ENCODE results near the gene RNF141. TPM values are rescaled to one million over a fixed set of nuclear protein-coding genes. Genes with fewer than 3 reads are reported as not detected.
A peak's percentile ranks its signal among the peaks of the same experiment; 100 is the strongest.

The RNF141 gene
- total and polyA plus RNA-seq, 2 of the 13 experiments (the other 11 are each of a cell fraction or from before 2014, with no cell fraction given), result 9.3 to 22.4 TPM

DNA sequence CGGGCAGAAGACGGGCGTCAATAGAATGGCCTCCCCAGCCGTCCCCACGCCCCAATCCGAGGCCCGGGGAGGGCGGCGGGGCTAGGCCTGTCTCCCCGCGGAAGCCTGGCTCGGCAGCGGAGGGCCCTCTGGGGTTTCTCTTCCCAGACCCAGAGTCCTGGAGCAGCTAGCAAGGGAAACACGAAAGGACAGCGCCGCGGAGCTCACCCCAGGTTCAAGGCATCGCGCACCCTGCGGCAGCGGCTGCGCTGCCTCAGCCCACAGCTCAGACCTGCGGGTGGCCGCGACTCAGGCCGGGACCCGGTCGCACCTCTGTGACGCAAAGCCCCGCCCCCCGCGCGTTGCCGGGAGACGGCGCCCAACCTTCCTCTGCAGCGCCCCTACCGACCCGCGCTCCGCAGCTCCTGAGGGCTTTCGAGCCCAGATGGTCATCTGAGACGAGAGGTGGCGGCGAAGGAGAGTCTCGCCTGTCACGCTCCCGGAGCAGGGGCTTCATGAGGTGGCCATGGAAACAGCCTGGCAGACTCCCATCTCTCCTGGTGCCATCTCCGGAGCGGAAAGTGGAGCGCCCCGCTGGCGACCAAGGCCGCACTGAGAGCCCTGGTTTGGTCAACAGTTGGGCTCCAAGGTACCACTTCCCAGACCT is at the start of gene RNF141 (continued):
- TF ChIP-seq ZNF720 (CRISPR knock-in tag; IDR thresholded peaks at IDR 0.05) (no peak), MXD4 (CRISPR knock-in tag; IDR thresholded peaks at IDR 0.05) (peak; percentile 80), SNRNP70 (IDR thresholded peaks at IDR 0.05; ENCODE audit: low read depth, low read length) (no peak), ZNF33B (CRISPR knock-in tag; IDR thresholded peaks at IDR 0.05) (0 out of 2 replicates have a peak, but pooled peaks have one; percentile 31)
- TF ChIP-seq, protein P1, sequence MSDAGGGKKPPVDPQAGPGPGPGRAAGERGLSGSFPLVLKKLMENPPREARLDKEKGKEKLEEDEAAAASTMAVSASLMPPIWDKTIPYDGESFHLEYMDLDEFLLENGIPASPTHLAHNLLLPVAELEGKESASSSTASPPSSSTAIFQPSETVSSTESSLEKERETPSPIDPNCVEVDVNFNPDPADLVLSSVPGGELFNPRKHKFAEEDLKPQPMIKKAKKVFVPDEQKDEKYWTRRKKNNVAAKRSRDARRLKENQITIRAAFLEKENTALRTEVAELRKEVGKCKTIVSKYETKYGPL (CRISPR knock-in tag; IDR thresholded peaks at IDR 0.05), result no peak
- TF ChIP-seq, protein P2, sequence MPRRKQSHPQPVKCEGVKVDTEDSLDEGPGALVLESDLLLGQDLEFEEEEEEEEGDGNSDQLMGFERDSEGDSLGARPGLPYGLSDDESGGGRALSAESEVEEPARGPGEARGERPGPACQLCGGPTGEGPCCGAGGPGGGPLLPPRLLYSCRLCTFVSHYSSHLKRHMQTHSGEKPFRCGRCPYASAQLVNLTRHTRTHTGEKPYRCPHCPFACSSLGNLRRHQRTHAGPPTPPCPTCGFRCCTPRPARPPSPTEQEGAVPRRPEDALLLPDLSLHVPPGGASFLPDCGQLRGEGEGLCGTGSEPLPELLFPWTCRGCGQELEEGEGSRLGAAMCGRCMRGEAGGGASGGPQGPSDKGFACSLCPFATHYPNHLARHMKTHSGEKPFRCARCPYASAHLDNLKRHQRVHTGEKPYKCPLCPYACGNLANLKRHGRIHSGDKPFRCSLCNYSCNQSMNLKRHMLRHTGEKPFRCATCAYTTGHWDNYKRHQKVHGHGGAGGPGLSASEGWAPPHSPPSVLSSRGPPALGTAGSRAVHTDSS (CRISPR knock-in tag; conservative IDR thresholded peaks at IDR 0.05), result no peak
- TF ChIP-seq, protein P3, sequence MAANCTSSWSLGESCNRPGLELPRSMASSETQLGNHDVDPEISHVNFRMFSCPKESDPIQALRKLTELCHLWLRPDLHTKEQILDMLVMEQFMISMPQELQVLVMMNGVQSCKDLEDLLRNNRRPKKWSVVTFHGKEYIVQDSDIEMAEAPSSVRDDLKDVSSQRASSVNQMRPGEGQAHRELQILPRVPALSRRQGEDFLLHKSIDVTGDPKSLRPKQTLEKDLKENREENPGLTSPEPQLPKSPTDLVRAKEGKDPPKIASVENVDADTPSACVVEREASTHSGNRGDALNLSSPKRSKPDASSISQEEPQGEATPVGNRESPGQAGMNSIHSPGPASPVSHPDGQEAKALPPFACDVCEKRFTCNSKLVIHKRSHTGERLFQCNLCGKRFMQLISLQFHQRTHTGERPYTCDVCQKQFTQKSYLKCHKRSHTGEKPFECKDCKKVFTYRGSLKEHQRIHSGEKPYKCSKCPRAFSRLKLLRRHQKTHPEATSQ (CRISPR knock-in tag; IDR thresholded peaks at IDR 0.05; ENCODE audit: borderline replicate concordance), result no peak
- TF ChIP-seq, protein P4, sequence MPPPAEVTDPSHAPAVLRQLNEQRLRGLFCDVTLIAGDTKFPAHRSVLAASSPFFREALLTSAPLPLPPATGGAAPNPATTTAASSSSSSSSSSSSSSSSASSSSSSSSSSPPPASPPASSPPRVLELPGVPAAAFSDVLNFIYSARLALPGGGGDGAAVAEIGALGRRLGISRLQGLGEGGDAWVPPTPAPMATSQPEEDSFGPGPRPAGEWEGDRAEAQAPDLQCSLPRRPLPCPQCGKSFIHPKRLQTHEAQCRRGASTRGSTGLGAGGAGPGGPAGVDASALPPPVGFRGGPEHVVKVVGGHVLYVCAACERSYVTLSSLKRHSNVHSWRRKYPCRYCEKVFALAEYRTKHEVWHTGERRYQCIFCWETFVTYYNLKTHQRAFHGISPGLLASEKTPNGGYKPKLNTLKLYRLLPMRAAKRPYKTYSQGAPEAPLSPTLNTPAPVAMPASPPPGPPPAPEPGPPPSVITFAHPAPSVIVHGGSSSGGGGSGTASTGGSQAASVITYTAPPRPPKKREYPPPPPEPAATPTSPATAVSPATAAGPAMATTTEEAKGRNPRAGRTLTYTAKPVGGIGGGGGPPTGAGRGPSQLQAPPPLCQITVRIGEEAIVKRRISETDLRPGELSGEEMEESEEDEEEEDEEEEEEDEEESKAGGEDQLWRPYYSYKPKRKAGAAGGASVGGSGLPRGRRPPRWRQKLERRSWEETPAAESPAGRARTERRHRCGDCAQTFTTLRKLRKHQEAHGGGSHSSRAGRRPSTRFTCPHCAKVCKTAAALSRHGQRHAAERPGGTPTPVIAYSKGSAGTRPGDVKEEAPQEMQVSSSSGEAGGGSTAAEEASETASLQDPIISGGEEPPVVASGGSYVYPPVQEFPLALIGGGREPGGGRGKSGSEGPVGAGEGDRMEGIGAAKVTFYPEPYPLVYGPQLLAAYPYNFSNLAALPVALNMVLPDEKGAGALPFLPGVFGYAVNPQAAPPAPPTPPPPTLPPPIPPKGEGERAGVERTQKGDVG (CRISPR knock-in tag; IDR thresholded peaks at IDR 0.05; ENCODE audit: borderline replicate concordance), result no peak
- TF ChIP-seq, protein P5, sequence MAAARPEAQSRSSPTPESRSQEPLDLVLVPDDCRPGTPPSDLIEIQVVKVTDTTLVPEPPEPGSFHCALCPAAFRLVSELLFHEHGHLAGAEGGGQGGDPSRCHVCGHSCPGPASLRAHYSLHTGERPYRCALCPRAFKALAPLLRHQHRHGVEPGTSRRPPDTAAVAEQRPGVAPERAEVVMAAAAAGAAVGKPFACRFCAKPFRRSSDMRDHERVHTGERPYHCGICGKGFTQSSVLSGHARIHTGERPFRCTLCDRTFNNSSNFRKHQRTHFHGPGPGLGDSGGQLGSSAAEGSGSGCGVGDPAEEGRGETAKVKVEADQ (CRISPR knock-in tag; IDR thresholded peaks at IDR 0.05; ENCODE audit: borderline replicate concordance), result no peak
- TF ChIP-seq, protein P6, sequence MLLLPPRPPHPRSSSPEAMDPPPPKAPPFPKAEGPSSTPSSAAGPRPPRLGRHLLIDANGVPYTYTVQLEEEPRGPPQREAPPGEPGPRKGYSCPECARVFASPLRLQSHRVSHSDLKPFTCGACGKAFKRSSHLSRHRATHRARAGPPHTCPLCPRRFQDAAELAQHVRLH (CRISPR knock-in tag; IDR thresholded peaks at IDR 0.05; ENCODE audit: borderline replicate concordance, low read depth), result no peak; the same call in 1 of the 2 replicates
- TF ChIP-seq, protein P7, sequence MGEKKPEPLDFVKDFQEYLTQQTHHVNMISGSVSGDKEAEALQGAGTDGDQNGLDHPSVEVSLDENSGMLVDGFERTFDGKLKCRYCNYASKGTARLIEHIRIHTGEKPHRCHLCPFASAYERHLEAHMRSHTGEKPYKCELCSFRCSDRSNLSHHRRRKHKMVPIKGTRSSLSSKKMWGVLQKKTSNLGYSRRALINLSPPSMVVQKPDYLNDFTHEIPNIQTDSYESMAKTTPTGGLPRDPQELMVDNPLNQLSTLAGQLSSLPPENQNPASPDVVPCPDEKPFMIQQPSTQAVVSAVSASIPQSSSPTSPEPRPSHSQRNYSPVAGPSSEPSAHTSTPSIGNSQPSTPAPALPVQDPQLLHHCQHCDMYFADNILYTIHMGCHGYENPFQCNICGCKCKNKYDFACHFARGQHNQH (CRISPR knock-in tag; IDR thresholded peaks at IDR 0.05), result peak; percentile 85
- TF ChIP-seq, protein P8, sequence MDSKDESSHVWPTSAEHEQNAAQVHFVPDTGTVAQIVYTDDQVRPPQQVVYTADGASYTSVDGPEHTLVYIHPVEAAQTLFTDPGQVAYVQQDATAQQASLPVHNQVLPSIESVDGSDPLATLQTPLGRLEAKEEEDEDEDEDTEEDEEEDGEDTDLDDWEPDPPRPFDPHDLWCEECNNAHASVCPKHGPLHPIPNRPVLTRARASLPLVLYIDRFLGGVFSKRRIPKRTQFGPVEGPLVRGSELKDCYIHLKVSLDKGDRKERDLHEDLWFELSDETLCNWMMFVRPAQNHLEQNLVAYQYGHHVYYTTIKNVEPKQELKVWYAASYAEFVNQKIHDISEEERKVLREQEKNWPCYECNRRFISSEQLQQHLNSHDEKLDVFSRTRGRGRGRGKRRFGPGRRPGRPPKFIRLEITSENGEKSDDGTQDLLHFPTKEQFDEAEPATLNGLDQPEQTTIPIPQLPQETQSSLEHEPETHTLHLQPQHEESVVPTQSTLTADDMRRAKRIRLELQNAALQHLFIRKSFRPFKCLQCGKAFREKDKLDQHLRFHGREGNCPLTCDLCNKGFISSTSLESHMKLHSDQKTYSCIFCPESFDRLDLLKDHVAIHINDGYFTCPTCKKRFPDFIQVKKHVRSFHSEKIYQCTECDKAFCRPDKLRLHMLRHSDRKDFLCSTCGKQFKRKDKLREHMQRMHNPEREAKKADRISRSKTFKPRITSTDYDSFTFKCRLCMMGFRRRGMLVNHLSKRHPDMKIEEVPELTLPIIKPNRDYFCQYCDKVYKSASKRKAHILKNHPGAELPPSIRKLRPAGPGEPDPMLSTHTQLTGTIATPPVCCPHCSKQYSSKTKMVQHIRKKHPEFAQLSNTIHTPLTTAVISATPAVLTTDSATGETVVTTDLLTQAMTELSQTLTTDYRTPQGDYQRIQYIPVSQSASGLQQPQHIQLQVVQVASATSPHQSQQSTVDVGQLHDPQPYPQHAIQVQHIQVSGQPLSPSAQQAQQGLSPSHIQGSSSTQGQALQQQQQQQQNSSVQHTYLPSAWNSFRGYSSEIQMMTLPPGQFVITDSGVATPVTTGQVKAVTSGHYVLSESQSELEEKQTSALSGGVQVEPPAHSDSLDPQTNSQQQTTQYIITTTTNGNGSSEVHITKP (CRISPR knock-in tag; IDR thresholded peaks at IDR 0.05; ENCODE audit: low read depth), result peak; percentile 73; the same call in 1 of the 2 replicates
